Gastrocnemius medialis (tissue), 4 donors: ENCODE results near the gene CPA3. TPM values are rescaled to one million over a fixed set of nuclear protein-coding genes. Genes with fewer than 3 reads are reported as not detected.

ENCODE experiments used
- ATAC-seq, 2 donors: fragments of 150-250 bp; one replicate each; pipeline ENCODE4 v1.9.1; 2016
- DNase-seq, 2 donors: peaks; one replicate each; pipeline ENCODE4 v3.0.0-alpha.2; 2019
- H3K27ac ChIP-seq, 4 donors: fragments of 200-600 bp; sonication (generic); 1 replicate in 1 of 4; 2 replicates in 3 of 4; pipeline ENCODE4 v1.5.1; 2016 to 2018; ENCODE audit warnings: mild to moderate bottlenecking in 2 of 4, moderate library complexity in 1 of 4
- H3K27me3 ChIP-seq, 3 donors: fragments of 200-600 bp; sonication (generic) in 2 of 3; 1 replicate in 1 of 3; 2 replicates in 2 of 3; pipeline versions ENCODE4 v1.5.1 to v1.6.0; 2016 to 2019; ENCODE audit warnings: mild to moderate bottlenecking in 1 of 3, moderate library complexity in 1 of 3
- H3K36me3 ChIP-seq, 2 donors: fragments of 200-600 bp; sonication (generic) in 1 of 2; one replicate each; pipeline ENCODE4 v1.5.1; 2017 to 2018
- H3K4me1 ChIP-seq, 2 donors: fragments of 200-600 bp; sonication (generic) in 1 of 2; one replicate each; pipeline ENCODE4 v1.5.1; 2016 to 2017; ENCODE audit warnings: mild to moderate bottlenecking in 2 of 2
- H3K4me3 ChIP-seq, 4 donors: fragments of 200-600 bp; sonication (generic) in 3 of 4; 1 replicate in 1 of 4; 2 replicates in 3 of 4; pipeline ENCODE4 v1.5.1; 2016 to 2019; ENCODE audit warnings: mild to moderate bottlenecking in 2 of 4
- H3K9me3 ChIP-seq, 3 donors: fragments of 200-600 bp; sonication (generic) in 2 of 3; 1 replicate in 1 of 3; 2 replicates in 2 of 3; pipeline ENCODE4 v1.5.1; 2016 to 2019
- CTCF ChIP-seq, 5 experiments: fragments of 450-650 bp in 3 of 5; fragments of 200-600 bp in 2 of 5; sonication (generic) in 2 of 5; IDR thresholded peaks in 4 of 5; conservative IDR thresholded peaks in 1 of 5; 1 replicate in 4 of 5; 2 replicates in 1 of 5; pipeline ENCODE4 v1.5.1; 2016 to 2019; ENCODE audit warnings: antibody characterized with exemption in 5 of 5, mild to moderate bottlenecking in 3 of 5, moderate library complexity in 3 of 5
- POLR2A ChIP-seq, 2 donors: fragments of 450-650 bp; IDR thresholded peaks; one replicate each; pipeline ENCODE4 v1.6.1; 2017; ENCODE audit warnings: antibody characterized with exemption in 2 of 2, mild to moderate bottlenecking in 2 of 2, moderate library complexity in 2 of 2
- in situ Hi-C, 4 donors: fragments of 200-750 bp; cut with MboI; loops; one replicate each; pipeline versions ENCODE4 v1.15.0 to v1.8.0; 2017; ENCODE audit warnings: low sequenced_read_pairs in 4 of 4
- intact Hi-C: fragments of 100-400 bp; cut with DNase I; formaldehyde crosslinking; loops from one replicate; pipeline ENCODE4 v1.15.1; 2023; ENCODE audit warnings: low total_unique reads
- total RNA-seq, 4 donors: library from RNA; depleted of rRNA; stranded (reverse); fragments of >200 nt; gene quantifications; one replicate each; pipeline versions ENCODE4 v1.1.0 to v1.2.3, GENCODE V29; 2016

Gene CPA3
- total RNA-seq, 4 donors from 2014 or later = 1.00 to 4.7 (median 1.8) TPM; not detected in 1

GRCh38 chr3:148828136-148828690 is 36.9 kb upstream of the CPA3 start:
- Histone ChIP-seq H3K4me3 (no peak overlapping the region), H3K27me3 (no peaks in the 10 kb centered on the region), H3K36me3 (no peaks in the 10 kb centered on the region), H3K27ac (no peak overlapping the region), H3K9me3 (no peaks in the 10 kb centered on the region), H3K4me1 (no peaks in the 10 kb centered on the region)
- no peak for TF ChIP-seq POLR2A (IDR thresholded peaks at IDR 0.05)
- no peak for TF ChIP-seq CTCF (IDR thresholded peaks at IDR 0.05 in 4 of 5, conservative IDR thresholded peaks at IDR 0.05 in 1 of 5)
- DNase-seq = no peak
- ATAC-seq = no peak
- in situ Hi-C loops (no loop called here), intact Hi-C loops (no loop called here)

GRCh38 chr3:148829926-148830325 is 35.2 kb upstream of the CPA3 start:
- in situ Hi-C loops (no loop called here), intact Hi-C loops (no loop called here)
- DNase-seq (no peak), ATAC-seq (no peak)
- Histone ChIP-seq H3K4me3 (no peak overlapping the region), H3K27me3 (no peaks in the 10 kb centered on the region), H3K4me1 (no peaks in the 10 kb centered on the region), H3K9me3 (no peaks in the 10 kb centered on the region), H3K27ac (no peak overlapping the region), H3K36me3 (no peaks in the 10 kb centered on the region)
- TF ChIP-seq POLR2A (IDR thresholded peaks at IDR 0.05) (no peak), CTCF (IDR thresholded peaks at IDR 0.05 in 4 of 5, conservative IDR thresholded peaks at IDR 0.05 in 1 of 5) (no peak)

GRCh38 chr3:148833223-148833622 is 31.9 kb upstream of the CPA3 start:
- in situ Hi-C loops = no loop called here
- H3K4me3 ChIP-seq = no peak overlapping the region
- DNase-seq = no peak

GRCh38 chr3:148839805-148840204 is 25.3 kb upstream of the CPA3 start:
- intact Hi-C loops (no loop called here), in situ Hi-C loops (no loop called here)
- H3K27ac ChIP-seq = no peak overlapping the region
- H3K9me3 ChIP-seq = no peaks in the 10 kb centered on the region
- no peaks in the 10 kb centered on the region for H3K36me3 ChIP-seq
- H3K4me3 ChIP-seq = no peak overlapping the region
- no peaks in the 10 kb centered on the region for H3K4me1 ChIP-seq
- no peak for ATAC-seq
- TF ChIP-seq POLR2A (IDR thresholded peaks at IDR 0.05) = no peak
- no peaks in the 10 kb centered on the region for H3K27me3 ChIP-seq
- no peak for DNase-seq

More at GRCh38 chr3:148833223-148833622, 31.9 kb upstream of the CPA3 start:
- TF ChIP-seq POLR2A (IDR thresholded peaks at IDR 0.05) = no peak
- TF ChIP-seq CTCF (IDR thresholded peaks at IDR 0.05 in 4 of 5, conservative IDR thresholded peaks at IDR 0.05 in 1 of 5) = no peak
- Histone ChIP-seq H3K9me3 (no peaks in the 10 kb centered on the region), H3K4me1 (no peaks in the 10 kb centered on the region), H3K27me3 (no peaks in the 10 kb centered on the region), H3K36me3 (no peaks in the 10 kb centered on the region), H3K27ac (no peak overlapping the region)
- intact Hi-C loops = no loop called here
- ATAC-seq = no peak

GRCh38 chr3:148840451-148840850 is 24.6 kb upstream of the CPA3 start:
- H3K27ac ChIP-seq = no peak overlapping the region
- no peak for TF ChIP-seq POLR2A (IDR thresholded peaks at IDR 0.05)
- no peak for TF ChIP-seq CTCF (IDR thresholded peaks at IDR 0.05 in 4 of 5, conservative IDR thresholded peaks at IDR 0.05 in 1 of 5)
- no peak overlapping the region for H3K4me3 ChIP-seq
- no peaks in the 10 kb centered on the region for H3K4me1 ChIP-seq
- intact Hi-C loops = no loop called here
- H3K9me3 ChIP-seq = no peaks in the 10 kb centered on the region
- ATAC-seq (no peak), DNase-seq (no peak)
- H3K36me3 ChIP-seq = no peaks in the 10 kb centered on the region
- no peaks in the 10 kb centered on the region for H3K27me3 ChIP-seq
- in situ Hi-C loops = no loop called here
